CD4-positive, alpha-beta T cell treated with Interleukin-15 for 1 hour (primary cell): Measurements from ENCODE around the gene SPATA25.
"Not testable (repeated sequence)": the region's sequence is repeated elsewhere in the genome, so short reads cannot be mapped to it uniquely, and the experiment has no call there.

Source experiments
- DNase-seq: peaks from one replicate; pipeline ENCODE4 v3.0.0-alpha.2; 2020

Gene SPATA25

DNA sequence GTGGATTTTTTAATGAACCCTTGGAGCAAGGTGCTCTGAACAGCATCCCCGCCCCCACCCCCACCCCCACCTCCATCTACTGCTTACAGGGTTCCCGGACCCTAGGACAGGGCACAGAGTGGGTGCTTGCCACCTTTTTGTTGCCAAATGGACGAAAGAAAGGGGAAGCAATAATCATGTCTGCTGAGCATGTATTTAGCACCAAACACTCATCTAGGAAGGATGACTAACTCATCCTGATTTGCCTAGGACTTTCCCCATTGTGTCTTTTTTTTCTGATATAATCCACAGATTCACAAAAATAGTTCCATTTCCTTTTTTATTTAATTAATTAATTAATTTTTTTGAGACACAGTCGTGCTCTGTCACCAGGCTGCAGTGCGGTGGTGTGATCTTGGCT lies 25.7 kb upstream of the SPATA25 start:
- no peak for DNase-seq

DNA sequence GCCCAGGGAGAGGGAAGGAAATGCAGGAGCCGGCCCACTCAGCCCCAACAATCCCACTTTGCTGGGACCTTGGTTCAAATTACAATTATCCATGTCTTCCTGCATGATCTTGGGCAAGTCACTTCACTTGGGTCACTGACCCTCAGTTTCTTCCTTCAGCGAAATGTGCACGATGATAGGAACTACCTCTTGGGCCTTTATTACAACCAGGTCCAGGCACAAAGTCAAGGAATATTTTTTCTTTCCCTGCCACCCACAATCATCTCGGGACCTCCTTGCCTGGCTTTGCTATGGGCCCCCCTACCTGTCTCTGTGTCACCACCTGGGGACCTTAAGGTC lies 24.9 kb upstream of the SPATA25 start:
- DNase-seq, result no peak

DNA sequence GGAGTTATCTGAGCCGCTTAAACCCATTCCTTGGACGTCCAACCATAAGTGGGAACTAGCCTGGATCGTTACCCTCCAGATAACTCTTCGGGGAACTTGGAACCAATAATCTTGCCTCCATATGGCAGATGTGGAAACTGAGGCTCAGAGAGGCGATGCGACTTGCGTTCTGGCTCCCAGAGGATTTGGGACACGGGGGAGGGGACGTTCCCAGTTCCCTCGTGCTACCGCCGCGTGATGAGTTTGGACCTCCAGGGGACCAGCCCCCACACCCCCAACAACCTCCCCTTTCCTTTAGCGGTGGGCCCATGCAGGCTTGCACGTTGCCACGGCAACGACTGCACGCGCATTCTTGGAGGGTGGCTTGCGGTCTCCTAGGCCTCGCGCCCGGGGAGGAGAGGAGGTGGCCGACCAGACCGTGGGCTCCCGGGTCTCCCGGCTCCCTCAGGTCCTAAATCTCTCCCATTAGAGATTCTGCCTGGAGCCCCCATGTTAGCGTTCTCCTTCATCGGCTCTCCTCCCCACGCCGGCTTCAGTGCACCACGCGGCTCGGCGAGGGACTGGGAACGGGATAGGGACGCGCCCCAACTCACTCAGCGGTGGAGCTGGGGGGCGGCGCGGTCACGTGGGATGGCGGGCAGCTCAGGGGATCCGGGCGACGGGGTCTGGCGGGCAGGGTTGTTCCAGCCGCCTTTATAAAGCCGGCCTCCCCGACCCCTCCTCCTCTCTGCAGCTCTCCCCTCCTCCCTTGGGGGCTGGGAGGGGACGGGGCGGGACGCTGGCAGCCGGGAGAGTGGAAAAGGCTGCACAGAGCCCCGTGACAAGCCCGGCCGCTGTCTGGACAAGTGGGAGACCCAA lies 24.3 kb upstream of the SPATA25 start, which contains the start of gene PLTP:
Gene PLTP, minus strand, starts transcription at position 670 of the 858 bp plus-strand sequence. CDS start 703 bp downstream, outside the sequence.
- peak; percentile 33 for DNase-seq

DNA sequence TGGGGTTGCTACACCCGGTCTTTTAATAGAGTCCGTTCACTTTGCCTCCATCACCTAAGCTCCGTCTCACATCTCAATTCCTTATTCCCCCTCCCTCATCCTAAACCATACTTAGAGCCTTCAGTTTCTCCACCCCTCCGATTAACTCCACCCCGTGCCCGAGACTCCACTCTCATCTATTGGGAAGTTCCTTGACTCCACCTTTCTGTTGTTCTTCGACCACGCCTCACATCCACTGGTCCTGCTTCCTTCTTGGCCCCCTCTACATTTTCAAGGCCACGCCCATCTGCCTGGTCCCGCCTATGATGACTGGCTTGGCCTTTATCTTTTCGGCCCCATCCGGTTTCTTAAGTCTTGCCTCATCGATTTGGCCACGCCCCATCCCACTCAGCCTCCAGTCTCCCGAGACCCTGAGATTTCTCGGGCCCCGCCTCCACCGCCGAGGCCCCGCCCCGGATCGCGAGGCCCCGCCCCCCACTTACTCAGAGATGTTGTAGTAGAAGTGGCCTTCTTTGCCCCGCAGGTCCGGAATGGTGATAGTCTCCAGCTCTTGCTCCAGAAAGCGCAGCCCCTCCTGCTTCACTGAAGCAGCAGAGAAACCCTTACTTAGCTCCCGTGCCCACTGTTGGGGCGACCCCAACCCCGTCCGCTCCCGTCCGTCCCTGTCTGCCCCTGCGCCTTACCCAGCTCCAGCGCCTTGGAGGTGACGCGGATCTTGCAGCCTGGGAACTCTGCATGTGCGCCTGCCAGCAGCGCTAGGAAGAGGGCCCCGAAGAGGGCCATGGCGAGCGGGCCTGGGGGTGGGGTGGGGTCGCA lies 23.5 kb upstream of the SPATA25 start:
- peak; percentile 96 for DNase-seq

DNA sequence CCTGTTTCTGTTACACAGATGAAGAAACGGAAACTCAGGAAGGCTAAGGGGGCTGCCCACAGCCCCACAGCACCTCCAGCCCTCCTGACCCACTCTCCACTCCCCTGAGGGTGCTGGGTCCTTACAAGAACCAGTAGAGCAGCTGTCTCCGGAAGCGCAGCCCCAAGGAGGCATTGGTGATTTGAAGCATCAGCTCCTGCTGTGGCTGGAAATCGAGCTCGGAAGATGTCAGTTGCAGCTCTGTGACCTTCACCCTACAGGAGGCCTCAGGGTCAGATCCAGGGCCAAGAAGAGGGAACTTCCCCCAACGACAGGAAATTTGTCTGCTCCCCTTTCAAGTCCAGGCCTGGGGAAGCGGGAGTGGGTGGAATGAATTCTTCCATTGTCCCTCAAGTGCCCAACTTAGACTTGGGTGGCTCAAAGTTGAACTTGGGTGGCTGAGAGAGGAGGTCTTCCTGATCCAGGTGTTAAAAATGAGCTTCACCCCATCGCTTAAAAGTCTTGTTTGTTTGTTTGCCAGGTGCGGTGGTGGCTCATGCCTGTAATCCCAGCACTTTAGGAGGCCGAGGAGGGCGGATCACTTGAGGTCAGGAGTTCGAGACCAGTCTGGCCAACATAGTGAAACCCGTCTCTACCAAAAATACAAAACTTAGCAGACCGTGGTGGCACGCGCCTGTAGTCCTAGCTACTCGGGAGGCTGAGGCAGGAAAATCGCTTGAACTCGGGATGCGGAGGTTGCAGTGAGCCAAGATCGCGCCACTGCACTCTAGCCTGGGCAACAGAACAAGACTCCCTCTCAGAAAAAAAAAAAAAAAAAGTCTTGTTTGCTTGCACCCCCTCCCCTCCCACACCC lies 22.6 kb upstream of the SPATA25 start:
- no peak for DNase-seq

DNA sequence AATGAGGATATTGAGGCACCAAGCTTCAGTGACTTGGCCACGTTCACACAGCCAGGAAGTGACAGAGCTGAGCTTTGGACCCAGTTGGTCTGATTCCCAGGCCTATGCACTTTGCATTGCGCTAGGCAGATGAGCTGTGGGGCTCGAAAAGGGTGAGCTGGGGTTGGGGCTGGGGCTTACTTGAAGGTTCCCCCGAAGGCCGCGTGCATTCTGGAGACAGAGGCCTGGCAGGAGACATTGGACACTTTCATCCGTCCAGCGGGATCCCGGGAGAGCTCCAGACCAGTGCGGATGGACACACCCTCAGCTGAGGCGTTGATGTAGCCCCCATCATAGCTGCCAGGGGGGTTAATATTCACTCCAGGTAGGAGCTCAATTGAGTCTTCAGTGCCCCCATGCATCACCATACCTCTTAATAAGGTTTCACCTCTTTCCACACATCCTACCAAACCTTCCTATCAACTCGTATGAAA lies 21.9 kb upstream of the SPATA25 start:
- no peak for DNase-seq

DNA sequence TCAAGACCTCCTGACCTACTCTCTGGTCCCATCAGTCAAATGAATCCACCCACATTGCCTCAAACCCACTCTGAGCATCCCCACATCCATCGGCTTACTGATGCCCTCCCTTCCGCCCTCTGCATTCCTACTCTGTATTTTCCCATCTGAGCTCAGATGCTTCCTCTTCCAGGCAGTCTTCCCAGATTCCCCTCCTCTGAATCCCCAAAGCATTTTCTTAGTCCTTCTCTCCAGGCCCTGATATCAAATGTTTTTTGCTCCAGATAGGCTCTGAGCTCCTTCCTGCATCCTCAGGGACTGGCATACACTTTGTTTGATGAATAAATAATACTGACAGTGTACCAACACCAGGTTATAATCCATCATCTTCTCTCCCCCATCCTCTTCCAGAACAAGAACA lies 20.7 kb upstream of the SPATA25 start:
- DNase-seq, result no peak

DNA sequence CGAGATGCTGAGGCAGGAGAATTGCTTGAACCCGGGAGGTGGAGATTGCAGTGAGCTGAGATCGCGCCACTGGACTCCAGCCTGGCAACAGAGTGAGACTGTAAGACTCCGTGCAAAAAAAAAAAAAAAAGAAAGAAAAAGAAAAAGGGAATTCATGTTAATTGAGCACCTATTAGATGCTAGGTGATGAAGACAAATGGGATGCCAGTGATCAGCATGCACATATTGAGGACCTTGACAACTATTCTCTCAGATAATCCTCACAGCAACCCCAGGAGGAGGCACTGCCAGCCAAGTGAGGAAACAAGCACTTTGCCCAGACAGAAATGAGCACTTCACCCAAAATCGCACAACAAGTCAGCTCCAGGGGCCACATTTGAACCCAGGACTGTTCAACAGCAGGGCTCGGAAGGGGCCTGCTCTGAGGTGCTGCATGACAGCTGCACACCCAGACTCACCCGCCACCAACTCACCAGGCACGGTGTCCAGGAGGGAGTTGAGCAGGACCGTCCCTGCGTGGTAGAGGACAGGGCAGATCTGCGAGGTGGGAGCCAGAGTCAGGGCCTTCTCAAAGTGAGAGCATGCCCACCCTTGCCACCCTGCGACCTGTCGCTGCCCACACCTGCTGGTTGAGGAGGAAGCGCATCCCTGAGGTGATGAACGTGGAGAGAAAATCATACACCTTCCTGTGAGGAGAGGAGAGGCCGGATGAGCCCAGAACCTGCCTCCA lies 20.0 kb upstream of the SPATA25 start:
- no peak for DNase-seq

DNA sequence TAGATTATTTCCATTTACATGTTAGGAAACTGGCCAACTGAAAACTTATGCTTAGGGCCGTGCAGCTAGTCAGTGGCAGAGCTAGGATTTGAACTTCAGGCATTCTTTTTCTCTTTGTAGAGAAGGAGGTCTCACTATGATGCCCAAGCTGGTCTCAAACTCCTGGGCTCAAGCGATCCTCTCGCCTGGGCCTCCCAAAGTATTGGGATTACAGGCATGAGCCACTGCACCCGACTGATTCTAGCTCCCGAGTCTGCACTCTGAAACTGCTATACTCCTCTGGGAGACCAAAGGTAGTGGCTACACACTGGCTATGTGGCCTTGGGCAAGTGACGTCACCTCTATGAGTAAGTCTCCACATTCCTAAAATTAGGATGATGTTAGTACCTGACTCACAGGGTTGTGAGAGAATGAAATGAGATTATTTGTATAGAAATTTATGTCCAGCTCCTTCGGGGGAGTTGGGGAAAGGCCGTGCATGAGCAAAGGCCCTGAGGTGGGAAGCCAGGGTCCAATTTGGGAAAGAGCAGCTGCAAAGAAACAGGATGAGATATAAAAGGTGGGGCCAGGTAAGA lies 18.2 kb upstream of the SPATA25 start:
- DNase-seq, result no peak

DNA sequence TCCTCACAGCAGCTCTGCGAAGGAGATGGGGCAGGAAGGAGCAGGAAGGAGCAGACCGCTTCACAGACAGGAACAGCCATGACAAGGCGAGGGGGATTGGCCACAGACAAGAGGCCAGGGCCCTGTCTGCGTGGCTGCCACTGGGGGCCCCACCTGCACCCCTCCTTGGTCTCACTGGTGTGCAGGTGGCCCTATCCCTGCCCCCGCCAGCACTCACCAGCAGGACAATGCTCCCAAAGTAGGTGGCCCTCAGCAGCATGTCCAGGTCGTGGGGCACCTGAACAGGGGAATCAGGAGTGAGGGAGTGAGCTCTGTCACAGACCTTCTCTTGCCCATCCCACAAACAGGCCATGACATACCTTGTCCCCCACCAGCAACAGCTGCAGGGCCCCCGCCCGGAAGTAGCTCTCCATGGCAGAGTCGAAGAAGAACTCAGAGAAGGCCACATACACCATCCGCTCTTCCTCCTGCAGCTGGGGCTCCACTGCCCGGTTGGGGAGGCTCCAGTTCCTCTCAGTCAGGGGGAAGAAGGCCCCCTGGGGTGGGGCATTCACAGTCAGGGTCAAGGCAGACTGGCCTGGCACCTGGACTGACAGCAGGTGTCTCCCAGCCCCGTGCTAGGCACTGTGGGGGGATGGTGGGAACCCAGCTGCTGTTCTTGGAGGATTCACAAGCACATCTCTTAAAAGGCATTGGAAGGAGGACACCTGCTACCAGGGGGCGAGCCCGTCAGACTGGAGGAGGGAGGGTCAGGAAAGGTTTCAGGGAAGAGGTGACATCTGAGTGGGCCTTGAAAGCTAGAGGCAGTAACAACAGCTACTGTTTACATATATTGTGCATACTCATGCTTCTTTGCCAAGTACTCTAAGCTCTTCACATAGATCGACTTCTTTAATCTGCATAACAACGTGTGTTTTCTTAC lies 17.4 kb upstream of the SPATA25 start:
- DNase-seq, result no peak

DNA sequence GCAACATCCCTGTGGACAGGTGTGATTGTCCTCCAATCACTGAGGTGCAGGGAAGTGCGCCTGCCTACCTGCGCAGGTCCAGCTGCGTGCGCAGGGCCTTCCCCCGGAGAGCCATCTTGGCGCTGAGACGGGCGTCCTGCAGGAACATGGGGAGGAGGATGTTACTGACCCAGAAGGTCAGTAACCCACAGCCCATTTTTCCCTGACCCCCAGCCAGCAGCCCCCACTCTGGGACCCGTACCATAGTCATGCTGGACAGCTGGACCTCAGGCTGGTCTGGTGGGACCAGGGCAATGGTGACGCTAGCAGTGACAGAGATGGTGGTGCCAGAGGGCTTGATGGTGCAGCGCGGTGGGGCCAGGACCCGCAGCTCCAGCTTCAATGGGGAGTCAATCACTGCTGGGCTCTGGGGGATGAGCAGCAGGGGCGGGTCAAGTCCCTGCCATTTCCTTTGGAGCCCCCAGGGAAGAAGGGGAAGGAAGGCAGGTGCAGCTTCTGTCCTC lies 14.8 kb upstream of the SPATA25 start:
- no peak for DNase-seq

DNA sequence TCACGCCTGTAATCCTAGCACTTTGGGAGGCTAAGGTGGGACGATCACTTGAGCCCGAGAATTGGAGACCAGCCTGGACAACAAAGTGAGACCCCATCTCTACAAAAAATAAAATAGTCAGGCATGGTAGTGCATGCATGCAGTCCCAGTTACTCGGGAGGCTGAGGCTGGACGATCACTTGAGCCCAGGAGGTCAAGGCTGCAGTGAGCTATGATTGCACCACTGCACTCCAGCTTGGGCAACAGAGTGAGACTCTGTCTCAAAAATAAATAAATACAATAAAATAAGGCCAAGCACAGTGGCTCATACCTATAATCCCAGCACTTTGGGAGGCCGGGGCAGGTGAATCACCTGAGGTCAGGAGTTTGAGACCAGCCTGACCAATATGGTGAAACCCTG lies 13.9 kb upstream of the SPATA25 start:
- DNase-seq, result not testable (repeated sequence)

DNA sequence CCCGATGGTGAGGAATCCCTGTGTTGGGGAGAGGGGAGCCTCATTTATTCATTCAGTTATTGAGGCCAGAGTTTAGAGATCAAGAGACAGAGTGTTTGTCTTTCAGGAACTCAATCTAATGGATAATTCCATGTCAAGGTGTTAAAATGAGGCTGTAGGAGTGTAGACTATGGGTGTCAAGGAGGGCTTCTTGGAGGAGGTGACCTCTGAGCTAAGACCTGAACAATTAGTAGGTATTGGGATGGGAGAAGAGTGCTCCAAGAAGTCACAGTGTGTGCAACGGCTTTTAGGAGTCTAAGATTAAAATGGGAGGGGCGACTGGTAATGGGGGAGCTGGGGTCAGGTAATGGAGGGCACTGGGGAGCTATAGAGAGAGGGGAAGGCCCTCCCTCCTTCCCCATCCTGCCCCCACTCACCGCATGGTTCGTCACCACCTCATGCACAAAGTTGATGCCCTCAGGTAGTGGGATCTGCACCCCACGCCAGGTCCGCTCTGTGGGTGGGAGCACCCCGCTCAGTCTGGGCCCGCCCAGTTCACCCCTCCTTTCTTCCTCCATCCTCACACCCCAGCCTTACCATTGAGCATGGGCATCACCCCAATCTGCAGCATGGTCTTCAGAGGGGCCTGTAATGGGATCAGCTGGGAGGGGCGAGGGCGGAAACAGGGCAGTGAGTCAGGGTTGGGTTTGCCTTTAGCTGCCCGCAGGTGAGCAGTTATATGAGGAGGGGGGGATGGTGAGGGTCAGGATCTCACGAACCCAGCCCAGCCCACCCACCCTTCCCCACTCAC lies 11.8 kb upstream of the SPATA25 start:
- no peak for DNase-seq

DNA sequence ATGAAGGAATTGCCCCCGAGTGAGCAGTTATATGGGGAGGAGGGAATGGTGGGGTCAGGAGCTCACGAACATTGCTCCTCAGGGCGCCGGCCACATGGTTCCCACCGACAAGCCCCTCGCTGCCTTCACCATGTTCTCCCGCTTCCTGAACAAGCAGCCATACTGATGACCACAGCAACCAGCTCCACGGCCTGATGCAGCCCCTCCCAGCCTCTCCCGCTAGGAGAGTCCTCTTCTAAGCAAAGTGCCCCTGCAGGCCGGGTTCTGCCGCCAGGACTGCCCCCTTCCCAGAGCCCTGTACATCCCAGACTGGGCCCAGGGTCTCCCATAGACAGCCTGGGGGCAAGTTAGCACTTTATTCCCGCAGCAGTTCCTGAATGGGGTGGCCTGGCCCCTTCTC lies 10.9 kb upstream of the SPATA25 start:
- no peak for DNase-seq

DNA sequence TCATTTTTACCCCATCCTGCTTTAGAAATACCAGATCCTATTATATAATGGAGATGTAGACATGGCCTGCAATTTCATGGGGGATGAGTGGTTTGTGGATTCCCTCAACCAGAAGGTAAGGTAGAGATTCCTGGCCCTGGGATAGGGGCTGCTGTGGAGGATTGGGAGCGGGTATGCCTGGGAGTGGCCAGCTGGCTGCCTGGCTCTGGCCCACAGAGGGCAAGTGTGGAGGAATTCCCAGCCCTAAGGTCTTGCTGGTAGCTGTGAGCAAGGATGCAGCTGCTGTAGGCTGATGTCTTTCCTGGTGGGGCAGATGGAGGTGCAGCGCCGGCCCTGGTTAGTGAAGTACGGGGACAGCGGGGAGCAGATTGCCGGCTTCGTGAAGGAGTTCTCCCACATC lies 10.3 kb upstream of the SPATA25 start:
- no peak for DNase-seq

DNA sequence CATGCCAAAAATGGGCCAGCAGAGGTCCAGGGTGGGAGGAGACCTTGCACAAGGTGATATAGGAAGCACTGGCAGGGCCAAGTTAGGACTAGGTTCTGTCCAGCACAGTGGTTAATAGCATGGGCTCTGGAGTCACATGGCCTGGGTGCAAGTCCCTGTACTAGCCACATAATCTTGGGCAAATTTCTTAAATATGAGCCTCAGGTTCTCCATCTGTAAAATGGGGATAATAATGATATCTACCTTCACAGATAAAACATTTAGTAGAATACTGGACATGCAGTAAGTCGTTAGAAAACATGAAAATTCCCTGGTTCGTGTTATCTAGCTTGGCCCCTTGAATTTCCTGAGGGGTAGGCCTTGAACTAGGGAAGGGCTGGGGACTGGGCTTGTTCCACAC lies 9.9 kb upstream of the SPATA25 start:
- DNase-seq, result no peak

DNA sequence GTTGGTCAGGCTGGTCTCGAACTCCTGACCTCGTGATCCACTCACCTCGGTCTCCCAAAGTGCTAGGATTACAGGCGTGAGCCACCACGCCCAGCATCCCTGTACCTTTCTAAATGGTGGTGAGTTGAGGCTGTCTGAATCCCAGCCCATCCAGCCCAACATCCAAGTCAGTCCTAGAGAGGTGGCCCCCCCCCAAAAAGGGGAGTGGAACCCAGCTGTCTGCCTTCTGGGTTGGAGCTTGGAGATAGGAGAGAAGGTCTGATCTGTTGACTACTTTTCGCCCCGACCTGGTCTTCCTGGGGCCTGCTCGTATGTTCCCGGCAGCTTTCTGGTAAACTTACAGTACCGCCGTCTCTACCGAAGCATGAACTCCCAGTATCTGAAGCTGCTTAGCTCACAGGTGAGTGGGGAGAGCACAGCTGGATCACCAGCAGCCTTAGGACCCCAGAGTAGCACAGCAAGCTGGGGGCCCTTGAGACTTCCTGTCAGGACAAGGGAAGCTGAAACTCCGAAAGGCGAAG lies 9.3 kb upstream of the SPATA25 start:
- no peak for DNase-seq

DNA sequence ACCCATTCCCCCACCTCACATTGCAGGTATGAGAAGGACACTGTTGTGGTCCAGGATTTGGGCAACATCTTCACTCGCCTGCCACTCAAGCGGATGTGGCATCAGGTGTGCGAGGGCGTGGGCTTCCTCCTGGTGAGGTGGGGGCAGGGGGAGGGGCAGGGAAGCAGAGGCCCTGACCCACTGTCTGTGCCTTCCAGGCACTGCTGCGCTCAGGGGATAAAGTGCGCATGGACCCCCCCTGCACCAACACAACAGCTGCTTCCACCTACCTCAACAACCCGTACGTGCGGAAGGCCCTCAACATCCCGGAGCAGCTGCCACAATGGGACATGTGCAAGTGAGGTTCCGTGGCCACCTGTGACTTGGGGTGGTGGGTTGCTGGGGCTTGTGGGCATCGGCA lies 7.4 kb upstream of the SPATA25 start:
- DNase-seq, result no peak

DNA sequence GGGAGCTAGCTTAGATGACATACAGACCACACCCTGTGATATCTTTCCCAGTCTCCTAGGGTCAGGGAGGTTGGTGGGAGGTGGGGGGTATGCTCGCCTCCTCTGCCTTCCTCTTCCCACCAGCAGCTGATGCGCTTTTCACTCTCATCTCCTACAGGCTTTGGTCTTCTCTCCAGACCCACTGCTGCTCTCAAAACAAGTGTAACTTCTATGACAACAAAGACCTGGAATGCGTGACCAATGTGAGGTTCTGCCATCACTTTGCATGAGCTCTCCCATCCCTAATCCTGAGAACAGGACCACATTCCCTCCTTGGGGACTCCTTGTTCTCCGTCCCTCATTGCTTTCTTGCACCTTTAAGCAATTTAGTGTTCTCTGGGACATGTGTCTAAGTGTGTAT lies 6.4 kb upstream of the SPATA25 start:
- DNase-seq, result no peak
